ENCODE measurements around the gene ACYP1.

Gene ACYP1

DNA sequence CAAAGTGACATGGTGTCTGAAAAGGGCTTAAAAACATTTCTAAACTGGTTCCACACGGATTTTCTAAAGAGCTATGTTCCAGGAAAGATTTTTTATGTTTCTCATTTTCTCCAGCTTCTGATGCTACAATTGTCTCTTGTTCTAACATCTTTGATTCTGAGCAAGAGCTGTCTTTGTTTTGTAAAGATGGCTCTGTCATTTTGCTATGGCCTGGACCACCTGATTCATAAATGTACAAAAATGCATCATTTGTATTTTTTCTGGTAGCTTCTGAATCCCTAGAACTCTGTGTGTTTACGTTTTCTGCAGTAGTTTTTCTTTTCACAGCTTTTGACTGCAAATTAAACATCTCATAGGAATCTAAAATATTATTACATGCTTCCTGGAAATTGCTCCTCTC is 15.7 kb downstream of the ACYP1 start:
- H3K27me3 ChIP-seq (ENCODE audit: control insufficient read depth, low read length), result no peaks in the 10 kb centered on the region
- H3K9me3 ChIP-seq (ENCODE audit: control insufficient read depth, insufficient read depth, low read length), result no peaks in the 10 kb centered on the region
- no peaks in the 10 kb centered on the region for H3K9me2 ChIP-seq (replicated peaks; ENCODE audit: control insufficient read depth, low read length)
- no peak overlapping the region for H3K4me3 ChIP-seq (ENCODE audit: low read length)
- TF ChIP-seq EZH2phosphoT487 (IDR thresholded peaks at IDR 0.05; ENCODE audit: borderline replicate concordance, low read length), result no peak
- TF ChIP-seq, protein P1, sequence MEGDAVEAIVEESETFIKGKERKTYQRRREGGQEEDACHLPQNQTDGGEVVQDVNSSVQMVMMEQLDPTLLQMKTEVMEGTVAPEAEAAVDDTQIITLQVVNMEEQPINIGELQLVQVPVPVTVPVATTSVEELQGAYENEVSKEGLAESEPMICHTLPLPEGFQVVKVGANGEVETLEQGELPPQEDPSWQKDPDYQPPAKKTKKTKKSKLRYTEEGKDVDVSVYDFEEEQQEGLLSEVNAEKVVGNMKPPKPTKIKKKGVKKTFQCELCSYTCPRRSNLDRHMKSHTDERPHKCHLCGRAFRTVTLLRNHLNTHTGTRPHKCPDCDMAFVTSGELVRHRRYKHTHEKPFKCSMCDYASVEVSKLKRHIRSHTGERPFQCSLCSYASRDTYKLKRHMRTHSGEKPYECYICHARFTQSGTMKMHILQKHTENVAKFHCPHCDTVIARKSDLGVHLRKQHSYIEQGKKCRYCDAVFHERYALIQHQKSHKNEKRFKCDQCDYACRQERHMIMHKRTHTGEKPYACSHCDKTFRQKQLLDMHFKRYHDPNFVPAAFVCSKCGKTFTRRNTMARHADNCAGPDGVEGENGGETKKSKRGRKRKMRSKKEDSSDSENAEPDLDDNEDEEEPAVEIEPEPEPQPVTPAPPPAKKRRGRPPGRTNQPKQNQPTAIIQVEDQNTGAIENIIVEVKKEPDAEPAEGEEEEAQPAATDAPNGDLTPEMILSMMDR (IDR thresholded peaks at IDR 0.05; ENCODE audit: low read depth, low read length, poor library complexity, severe bottlenecking), result no peak
- H3K27ac ChIP-seq (ENCODE audit: low read depth, low read length), result no peak overlapping the region
- H3K4me1 ChIP-seq (ENCODE audit: control insufficient read depth, low read length), result peaks cover 26% of the 10 kb centered on the region
- H3F3A ChIP-seq (ENCODE audit: control insufficient read depth, insufficient read depth), result peaks cover 9% of the 10 kb centered on the region
- peaks cover 33% of the 10 kb centered on the region for H3K36me3 ChIP-seq (ENCODE audit: control insufficient read depth, low read length)
- no peaks in the 10 kb centered on the region for H4K20me1 ChIP-seq (ENCODE audit: control insufficient read depth, insufficient read depth, low read depth, low read length)
- H3K4me2 ChIP-seq (ENCODE audit: low read length), result no peak overlapping the region
- H3K79me2 ChIP-seq (ENCODE audit: control insufficient read depth, low read length), result peaks cover 63% of the 10 kb centered on the region

DNA sequence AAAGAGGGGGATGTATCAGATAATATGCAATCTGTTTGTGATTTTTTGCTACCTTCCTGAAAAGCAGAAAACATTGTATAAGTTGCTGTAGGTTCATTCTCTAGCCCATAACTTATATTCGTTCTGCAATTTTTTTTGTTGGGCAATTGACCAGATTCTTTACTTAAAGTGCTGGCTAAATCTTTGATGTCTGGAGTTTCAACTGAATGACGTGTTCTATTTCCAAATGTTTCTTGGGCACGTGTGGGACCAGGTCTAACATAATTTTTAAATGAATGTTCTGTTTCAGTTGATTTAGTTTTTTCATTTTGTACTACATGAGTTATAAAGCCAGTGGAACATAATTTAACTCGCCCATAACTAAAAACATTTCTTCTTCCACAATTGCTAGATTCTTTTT is 16.3 kb downstream of the ACYP1 start:
- Histone ChIP-seq H3K27me3 (ENCODE audit: control insufficient read depth, low read length) (no peaks in the 10 kb centered on the region), H3K27ac (ENCODE audit: low read depth, low read length) (no peak overlapping the region), H4K20me1 (ENCODE audit: control insufficient read depth, insufficient read depth, low read depth, low read length) (no peaks in the 10 kb centered on the region), H3K9me2 (replicated peaks; ENCODE audit: control insufficient read depth, low read length) (no peaks in the 10 kb centered on the region), H3F3A (ENCODE audit: control insufficient read depth, insufficient read depth) (peaks cover 4% of the 10 kb centered on the region; the same call in 1 of the 2 replicates), H3K36me3 (ENCODE audit: control insufficient read depth, low read length) (peaks cover 33% of the 10 kb centered on the region), H3K79me2 (ENCODE audit: control insufficient read depth, low read length) (peaks cover 63% of the 10 kb centered on the region), H3K4me3 (ENCODE audit: low read length) (no peak overlapping the region), H3K4me2 (ENCODE audit: low read length) (no peak overlapping the region), H3K4me1 (ENCODE audit: control insufficient read depth, low read length) (peaks cover 26% of the 10 kb centered on the region), H3K9me3 (ENCODE audit: control insufficient read depth, insufficient read depth, low read length) (no peaks in the 10 kb centered on the region)
- TF ChIP-seq, protein P1 (IDR thresholded peaks at IDR 0.05; ENCODE audit: low read depth, low read length, poor library complexity, severe bottlenecking), result no peak
- TF ChIP-seq EZH2phosphoT487 (IDR thresholded peaks at IDR 0.05; ENCODE audit: borderline replicate concordance, low read length), result no peak

DNA sequence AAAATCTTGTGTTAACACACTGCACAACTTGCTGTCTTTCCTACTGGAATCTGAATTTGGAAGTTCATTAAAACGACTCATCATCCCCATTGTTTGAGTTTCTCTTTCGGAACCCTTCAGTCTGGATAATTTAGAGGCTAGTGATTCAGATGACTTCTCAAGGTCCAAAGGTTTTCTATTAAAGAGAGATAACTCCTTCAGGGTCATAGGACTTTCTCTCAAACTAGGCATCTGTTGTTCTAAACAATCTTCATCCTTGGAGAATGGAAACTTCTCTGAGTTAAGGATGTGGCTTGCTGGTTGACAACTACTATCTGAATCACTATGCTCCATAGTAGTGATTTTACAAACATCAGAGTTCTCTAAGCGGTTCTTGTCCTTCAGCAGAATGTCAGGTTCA is 16.9 kb downstream of the ACYP1 start:
- Histone ChIP-seq H3K27me3 (ENCODE audit: control insufficient read depth, low read length) (no peaks in the 10 kb centered on the region), H3K4me2 (ENCODE audit: low read length) (no peak overlapping the region), H3K27ac (ENCODE audit: low read depth, low read length) (no peak overlapping the region), H3K4me3 (ENCODE audit: low read length) (no peak overlapping the region), H4K20me1 (ENCODE audit: control insufficient read depth, insufficient read depth, low read depth, low read length) (no peaks in the 10 kb centered on the region), H3K9me2 (replicated peaks; ENCODE audit: control insufficient read depth, low read length) (no peaks in the 10 kb centered on the region), H3K36me3 (ENCODE audit: control insufficient read depth, low read length) (peaks cover 37% of the 10 kb centered on the region), H3K79me2 (ENCODE audit: control insufficient read depth, low read length) (peaks cover 63% of the 10 kb centered on the region), H3F3A (ENCODE audit: control insufficient read depth, insufficient read depth) (peaks cover 4% of the 10 kb centered on the region; the same call in 1 of the 2 replicates), H3K4me1 (ENCODE audit: control insufficient read depth, low read length) (peaks cover 26% of the 10 kb centered on the region), H3K9me3 (ENCODE audit: control insufficient read depth, insufficient read depth, low read length) (no peaks in the 10 kb centered on the region)
- TF ChIP-seq EZH2phosphoT487 (IDR thresholded peaks at IDR 0.05; ENCODE audit: borderline replicate concordance, low read length), result no peak
- TF ChIP-seq, protein P1 (IDR thresholded peaks at IDR 0.05; ENCODE audit: low read depth, low read length, poor library complexity, severe bottlenecking), result no peak
